ENCODE measurements around the gene GSTP1.

The GSTP1 gene

GRCh38 chr11:67583247-67584204 is at the start of gene GSTP1:
Gene GSTP1 (plus strand): TSS chr11:67583812. CDS start chr11:67583844, 32 bp downstream.
- DNase-seq (ENCODE audit: low read depth), result peak; percentile 59
- TF ChIP-seq, protein P1, sequence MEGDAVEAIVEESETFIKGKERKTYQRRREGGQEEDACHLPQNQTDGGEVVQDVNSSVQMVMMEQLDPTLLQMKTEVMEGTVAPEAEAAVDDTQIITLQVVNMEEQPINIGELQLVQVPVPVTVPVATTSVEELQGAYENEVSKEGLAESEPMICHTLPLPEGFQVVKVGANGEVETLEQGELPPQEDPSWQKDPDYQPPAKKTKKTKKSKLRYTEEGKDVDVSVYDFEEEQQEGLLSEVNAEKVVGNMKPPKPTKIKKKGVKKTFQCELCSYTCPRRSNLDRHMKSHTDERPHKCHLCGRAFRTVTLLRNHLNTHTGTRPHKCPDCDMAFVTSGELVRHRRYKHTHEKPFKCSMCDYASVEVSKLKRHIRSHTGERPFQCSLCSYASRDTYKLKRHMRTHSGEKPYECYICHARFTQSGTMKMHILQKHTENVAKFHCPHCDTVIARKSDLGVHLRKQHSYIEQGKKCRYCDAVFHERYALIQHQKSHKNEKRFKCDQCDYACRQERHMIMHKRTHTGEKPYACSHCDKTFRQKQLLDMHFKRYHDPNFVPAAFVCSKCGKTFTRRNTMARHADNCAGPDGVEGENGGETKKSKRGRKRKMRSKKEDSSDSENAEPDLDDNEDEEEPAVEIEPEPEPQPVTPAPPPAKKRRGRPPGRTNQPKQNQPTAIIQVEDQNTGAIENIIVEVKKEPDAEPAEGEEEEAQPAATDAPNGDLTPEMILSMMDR (conservative IDR thresholded peaks at IDR 0.05; ENCODE audit: low read depth, low read length), result peak; percentile 60

DNA sequence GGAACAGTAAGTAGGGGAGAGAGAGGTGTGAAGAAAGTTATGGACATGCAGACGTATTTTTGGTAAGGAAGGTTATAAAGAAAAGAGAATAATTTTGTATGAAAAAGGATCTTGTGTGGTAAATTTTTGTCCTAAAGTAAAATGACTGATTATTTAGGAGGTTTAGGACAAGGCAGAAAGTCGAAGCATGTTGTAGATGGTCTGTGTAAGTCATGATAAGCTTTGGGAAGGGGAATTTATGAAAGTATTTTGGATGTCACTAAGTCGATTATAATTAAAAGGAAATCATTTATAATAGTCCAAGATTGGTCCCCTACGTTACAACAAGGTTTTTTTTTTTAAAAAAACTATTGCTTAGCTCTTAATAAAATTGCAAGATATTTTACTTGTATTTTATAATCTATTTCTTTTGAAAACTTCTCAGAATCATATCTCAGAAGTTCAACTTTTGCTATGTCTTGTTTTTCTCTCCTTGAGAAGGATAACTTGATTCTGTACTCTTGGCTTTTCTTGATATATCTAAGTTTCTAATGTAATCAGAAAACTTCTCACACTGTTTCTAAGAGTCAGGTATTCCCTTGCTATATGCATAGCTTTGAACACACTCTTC is 49.4 kb upstream of the GSTP1 start:
- H3K4me3 ChIP-seq (ENCODE audit: low read length), result no peak overlapping the region
- DNase-seq (ENCODE audit: low read depth), result no peak
- TF ChIP-seq, protein P1 (conservative IDR thresholded peaks at IDR 0.05; ENCODE audit: low read depth, low read length), result no peak

More at GRCh38 chr11:67583247-67584204, at the start of gene GSTP1:
- peak within 1 kb of the TSS; percentile 83 for H3K4me3 ChIP-seq (ENCODE audit: low read length)

- DNase-seq (ENCODE audit: low read depth), result no peak
- H3K4me3 ChIP-seq (ENCODE audit: low read length), result no peak overlapping the region
- TF ChIP-seq, protein P1 (conservative IDR thresholded peaks at IDR 0.05; ENCODE audit: low read depth, low read length), result no peak
Measured at GRCh38 chr11:67535561-67535960, 48.1 kb upstream of the GSTP1 start.

- DNase-seq (ENCODE audit: low read depth), result no peak
- TF ChIP-seq, protein P1 (conservative IDR thresholded peaks at IDR 0.05; ENCODE audit: low read depth, low read length), result no peak
- H3K4me3 ChIP-seq (ENCODE audit: low read length), result no peak overlapping the region
Measured at GRCh38 chr11:67538306-67538705, 45.3 kb upstream of the GSTP1 start.

DNA sequence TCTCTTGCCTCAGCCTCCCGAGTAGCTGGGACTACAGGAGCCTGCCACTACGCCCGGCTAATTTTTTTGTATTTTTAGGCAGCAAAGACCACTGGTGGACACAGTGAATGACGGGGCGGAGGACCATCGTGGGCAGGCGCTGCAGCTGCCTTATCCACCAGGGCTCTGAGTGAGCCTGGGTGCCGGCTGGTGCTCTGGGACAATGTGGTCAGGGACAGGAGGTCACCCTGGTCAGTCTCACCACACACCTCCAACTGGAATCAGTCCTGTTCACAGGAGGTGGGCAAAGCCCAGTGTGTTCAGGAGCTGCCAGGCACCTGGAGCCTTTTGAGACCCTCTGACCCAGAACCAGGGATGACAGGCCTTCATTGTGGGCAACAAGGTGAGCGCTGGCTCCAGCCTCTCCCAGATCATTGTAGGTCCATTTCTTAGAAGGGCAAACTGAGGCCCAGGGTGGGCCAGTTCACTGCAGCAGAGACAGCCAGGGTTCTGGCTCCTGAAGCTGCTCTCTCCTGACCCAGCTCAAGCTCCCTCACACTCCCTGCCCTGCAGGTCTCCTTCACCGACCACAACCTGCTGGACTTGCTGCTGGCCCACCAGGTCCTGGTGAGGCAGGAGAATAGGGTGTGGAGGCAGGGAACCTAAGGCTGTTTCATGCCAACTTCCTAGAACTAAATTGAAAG is 44.6 kb upstream of the GSTP1 start:
- TF ChIP-seq, protein P1 (conservative IDR thresholded peaks at IDR 0.05; ENCODE audit: low read depth, low read length), result no peak
- no peak overlapping the region for H3K4me3 ChIP-seq (ENCODE audit: low read length)
- DNase-seq (ENCODE audit: low read depth), result no peak

- H3K4me3 ChIP-seq (ENCODE audit: low read length), result no peak overlapping the region
- TF ChIP-seq, protein P1 (conservative IDR thresholded peaks at IDR 0.05; ENCODE audit: low read depth, low read length), result no peak
- DNase-seq (ENCODE audit: low read depth), result no peak
Measured at GRCh38 chr11:67539550-67539949, 44.1 kb upstream of the GSTP1 start.
